CD4-positive, alpha-beta T cell treated with Interleukin-15 for 1 hour (primary cell): Measurements from ENCODE around the gene MYH4.

Experiments used
- DNase-seq: peaks from one replicate; pipeline ENCODE4 v3.0.0-alpha.2; 2020

The MYH4 gene

GRCh38 chr17:10469459-10469858 is at the start of gene MYH4:
Gene MYH4 (minus strand): TSS chr17:10469559. CDS start chr17:10466745, 2,814 bp downstream.
- no peak for DNase-seq

- no peak for DNase-seq
Measured at GRCh38 chr17:10518271-10519037, 49.1 kb upstream of the MYH4 start, which contains the start of gene MYH1. Gene MYH1 (minus strand): TSS chr17:10518542. CDS start chr17:10516642, 1,900 bp downstream.

DNA sequence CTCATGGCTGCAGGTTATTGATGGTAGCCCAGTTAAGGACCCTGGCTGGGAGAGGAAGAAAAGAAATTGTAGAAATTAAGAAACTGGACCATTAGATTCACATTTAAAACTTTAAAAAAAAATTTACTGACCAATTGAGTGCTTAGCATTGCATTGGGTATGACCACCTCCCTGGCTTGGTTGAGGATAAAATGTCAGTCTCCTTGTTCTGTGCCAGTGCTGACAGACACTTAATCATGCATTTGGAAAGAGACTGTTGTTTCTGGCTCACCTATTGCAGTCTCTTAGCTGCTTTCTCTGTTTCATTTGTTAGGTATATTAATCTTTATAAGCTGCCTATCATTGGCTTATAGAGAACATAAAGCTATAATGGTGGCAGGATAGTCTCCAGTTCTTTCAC is 47.3 kb upstream of the MYH4 start:
- DNase-seq: no peak

GRCh38 chr17:10516065-10516464 is 46.7 kb upstream of the MYH4 start:
- DNase-seq: no peak

- DNase-seq: no peak
Measured at GRCh38 chr17:10513299-10514067, 44.1 kb upstream of the MYH4 start.

DNA sequence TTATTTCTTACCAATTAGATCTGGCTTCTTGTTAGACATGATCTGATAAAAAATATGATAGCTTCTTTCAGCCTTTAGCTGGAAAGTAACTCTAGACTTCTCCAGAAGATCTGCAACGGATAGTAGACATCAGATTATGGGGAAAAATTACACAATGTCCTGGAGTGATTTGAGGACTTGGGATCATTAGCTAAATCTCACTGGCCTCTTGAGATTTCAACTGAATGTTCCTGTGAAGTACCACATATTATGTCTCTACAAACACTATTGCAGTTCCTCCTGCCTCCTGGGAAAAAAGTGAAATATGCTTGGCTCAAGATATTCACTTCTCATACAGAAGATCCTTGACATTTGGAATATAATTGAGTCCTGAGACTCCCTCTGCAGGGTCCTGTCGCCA is 43.5 kb upstream of the MYH4 start:
- DNase-seq: no peak

DNA sequence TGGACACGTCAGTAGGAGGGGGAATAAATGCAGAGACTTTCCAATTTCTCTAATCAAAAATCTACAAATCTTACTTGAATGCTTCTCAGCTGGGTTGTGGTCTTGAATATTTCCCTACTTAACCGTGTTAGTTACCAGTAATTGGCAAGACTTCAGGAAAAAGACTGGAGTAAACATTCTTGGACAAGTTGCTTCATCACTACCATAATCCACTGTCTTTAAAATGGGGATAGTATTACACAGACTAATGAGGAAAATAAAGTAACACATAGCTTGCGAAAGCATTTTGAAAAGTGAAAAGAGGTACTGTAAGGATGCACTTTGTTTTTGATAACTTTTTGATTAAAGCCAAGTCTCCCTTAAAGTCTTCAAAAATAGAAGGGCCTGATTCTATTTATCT is 30.6 kb upstream of the MYH4 start:
- DNase-seq: no peak

DNA sequence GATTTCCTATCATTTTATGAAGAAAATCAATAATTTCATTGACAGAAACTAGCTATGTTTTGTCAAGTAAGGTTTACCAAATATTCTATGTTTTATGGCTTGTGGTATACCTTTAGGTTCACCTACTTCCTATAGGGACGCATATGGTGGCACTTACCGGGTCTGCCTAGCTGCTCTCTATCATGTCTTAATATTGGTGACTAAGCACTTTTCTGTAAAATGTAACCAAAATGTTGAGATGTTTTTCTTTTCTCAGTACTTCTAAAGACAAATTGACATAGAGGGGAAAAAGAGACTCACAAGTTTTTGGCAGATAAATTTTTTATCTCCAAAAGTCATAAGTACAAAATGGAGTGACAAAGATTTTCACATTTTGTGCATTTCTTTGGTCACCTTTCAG is 22.6 kb upstream of the MYH4 start:
- no peak for DNase-seq

- no peak for DNase-seq
Measured at GRCh38 chr17:10482252-10482651, 12.9 kb upstream of the MYH4 start.

DNA sequence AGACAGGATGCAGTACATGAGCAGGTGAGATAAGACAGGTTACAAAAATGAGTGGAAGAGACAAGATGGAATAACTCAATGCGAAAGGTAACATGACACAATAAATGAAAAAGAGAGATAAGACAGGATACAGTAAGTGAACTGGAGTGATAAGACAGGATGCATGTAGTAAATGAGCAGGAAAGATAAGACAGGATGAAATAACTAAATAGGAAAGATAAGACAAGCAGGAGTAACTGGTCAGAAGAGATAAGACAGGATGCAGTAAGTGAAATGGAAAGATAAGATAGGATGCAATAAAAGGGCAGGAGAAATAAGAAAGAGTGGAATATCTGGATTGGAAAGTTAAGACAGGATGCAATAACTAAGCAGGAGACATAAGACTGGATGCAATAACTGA is 8.3 kb upstream of the MYH4 start:
- DNase-seq: no peak

GRCh38 chr17:10474536-10474935 is 5.2 kb upstream of the MYH4 start:
- DNase-seq: no peak

DNA sequence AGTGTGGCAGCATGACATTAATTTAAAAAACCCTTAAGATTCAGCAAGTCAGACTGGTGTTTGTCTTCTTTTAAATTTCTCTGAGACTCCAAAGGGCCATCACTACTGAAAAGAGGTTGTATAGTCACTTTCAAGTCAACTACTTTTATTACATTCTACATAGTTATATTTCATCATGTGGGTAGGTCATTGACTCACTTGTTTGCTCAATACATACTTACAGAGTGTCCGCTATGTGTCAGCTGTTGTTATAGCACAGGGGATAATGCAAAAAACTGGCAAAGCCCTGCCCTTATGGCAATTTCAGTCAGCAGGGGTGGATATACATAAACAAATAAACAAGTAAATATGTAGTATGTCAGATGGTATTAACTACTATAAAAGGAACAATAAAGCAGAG is 2.5 kb upstream of the MYH4 start:
- DNase-seq: no peak

GRCh38 chr17:10463402-10463801 is 6.0 kb downstream of the MYH4 start:
- no peak for DNase-seq

DNA sequence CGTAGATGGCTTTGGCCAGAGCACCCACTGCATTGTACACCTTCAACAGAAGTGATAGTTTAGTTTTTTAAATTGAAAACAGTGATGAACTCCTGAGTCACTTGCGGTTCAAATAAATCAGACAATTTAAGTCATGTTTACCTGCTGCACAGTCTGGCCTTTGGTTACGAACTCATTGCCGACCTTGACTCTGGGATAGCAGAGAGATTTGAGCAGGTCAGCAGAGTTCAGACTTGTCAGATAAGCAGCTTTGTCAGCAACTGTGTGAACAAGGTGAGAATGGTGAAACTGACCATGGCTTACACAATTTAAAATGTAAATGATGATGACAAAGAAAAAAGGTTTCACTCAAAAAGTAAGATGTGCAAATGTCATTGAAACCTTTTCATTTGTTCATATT is 9.3 kb downstream of the MYH4 start:
- no peak for DNase-seq

DNA sequence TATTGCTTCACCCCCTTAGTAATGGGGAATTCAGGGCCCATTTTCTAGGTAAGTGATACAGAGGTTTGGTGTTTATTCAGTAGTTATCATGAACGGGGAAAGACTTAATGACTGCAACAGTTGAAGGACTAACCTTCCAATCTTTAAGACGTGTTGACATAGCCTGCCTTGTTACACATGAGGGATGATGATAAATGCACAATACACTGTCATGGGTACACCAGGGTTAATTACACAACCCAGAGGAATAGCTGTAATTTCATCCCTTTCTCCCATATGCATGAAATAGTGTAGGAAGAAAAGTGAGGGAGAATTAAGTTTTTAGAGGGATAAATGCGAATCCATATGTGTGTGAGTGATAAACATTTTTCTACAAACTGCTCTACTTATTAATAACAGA is 10.7 kb downstream of the MYH4 start:
- no peak for DNase-seq

DNA sequence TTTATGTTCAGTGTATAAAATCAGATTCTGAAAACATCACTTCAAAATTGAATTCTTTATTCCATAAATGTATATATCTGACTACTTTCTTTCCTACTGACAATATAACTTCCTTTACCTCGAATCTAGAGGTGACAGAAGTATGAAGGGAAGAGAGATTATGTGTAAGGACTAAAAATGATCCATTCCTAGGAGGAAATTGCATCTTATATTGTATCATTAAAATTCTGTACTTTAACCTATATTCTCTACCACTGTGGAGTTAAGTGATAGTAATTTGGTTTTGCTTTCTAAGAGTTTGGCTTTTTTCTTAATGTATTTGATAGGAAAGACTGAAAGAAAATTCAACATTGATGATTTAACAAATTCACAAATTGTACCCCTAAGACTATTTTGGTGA is 11.4 kb downstream of the MYH4 start:
- DNase-seq: no peak

DNA sequence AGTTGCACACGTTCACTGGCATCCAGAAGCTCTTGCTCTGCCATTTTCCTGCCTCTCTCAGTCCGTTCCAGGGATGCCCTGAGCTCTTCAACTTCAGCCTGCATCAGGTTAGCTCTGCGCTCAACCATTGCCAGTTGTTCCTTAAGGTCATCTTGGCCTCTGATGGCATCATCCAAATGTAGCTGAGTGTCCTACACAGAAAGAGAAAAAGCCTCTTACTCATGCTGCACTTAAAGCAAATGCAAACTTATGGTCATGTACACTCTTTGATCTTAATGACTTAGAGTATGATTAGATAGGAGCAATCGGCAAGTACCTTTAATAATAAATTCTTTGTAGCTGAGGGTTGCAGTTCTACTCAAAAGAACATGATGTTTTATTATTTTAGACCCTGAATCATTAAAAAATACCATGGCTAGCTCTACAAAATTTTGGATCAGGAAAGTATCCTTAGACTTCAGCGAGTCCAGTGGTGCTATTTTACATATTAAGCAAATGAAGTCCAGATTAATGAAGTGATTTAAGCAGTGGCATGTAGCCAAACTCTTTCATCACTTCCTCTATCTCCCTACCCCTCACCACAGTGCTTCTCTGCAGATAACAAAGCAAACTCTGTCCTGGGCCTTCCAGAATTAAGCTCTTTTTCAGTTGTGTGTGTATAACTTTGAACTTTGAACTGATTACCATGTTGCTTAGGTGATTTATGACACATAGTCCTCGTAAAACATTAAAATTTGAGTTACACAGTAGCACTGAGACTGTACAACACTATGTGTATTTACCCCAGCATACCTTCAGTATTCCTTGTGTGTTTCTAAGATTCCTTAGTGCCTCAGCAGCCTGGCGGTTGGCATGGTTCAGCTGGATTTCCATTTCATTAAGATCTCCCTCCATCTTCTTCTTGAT is 22.1 kb downstream of the MYH4 start:
- DNase-seq: no peak

DNA sequence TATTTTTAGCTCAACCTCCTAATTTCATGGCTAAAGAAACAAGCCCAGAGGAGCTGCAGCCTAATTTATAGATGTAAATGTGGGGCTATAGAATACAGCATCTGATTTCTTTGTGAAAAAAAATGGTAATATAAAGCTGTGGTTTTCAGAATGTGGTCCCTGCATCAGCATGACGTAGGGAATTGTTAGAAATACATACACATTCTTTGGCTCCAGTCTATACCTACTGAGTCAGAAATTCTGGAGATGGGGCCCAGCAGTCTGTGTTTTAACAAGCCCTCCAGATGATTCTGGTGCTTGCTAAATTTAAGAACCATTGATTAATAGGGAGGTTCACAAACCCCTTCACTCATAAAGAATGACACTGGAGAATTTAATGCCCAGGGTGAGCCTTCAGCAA is 29.5 kb downstream of the MYH4 start:
- no peak for DNase-seq

DNA sequence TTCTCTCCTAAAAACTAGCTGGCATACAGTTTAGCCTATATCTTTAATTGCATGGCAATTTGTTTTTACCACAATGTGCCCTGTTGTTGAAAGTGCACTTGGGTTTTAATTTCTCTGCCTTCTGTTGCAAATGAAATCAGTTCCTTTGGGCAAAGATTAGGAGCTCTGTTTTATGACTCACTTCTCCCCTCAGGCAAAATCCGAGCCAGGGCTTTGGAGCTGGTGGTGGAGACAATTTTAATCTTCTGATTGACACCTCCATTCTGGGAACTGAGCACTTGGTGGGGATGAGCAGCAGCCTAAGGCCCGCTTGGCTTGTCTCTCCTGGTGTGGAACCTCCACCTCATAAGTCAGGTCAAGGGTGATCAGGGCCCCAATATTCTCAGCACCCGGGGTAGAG is 34.3 kb downstream of the MYH4 start:
- DNase-seq: no peak

DNA sequence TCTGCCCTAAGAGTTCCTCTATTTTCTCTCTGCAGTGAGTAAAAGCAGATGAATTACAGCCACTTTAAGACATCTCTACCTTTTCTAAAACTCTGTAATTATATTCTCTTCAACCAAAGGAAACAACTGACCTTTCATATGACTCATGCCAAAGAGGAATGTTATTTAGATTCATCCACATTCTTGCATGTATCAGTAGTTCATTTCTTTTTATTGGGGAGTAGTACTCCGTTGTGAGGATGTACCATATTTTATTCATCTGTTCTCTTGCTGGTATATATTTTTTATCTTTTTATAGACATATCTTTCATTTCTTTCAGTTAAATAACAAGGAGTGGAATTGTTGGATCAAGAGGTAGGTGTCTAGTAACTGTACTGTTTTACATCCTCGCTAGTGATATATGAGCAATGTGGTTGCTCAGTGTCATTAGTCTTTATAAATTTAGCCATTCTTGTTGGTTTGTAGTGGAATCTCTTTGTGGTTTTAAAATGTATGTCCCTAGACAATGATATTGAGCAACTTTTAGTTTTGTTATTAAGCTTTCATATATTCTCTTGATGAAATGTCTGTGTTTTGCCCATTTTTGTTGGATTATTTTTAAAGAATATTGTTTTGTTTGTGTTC is 39.8 kb downstream of the MYH4 start:
- DNase-seq: no peak

GRCh38 chr17:10428781-10429180 is 40.6 kb downstream of the MYH4 start:
- DNase-seq: no peak

DNA sequence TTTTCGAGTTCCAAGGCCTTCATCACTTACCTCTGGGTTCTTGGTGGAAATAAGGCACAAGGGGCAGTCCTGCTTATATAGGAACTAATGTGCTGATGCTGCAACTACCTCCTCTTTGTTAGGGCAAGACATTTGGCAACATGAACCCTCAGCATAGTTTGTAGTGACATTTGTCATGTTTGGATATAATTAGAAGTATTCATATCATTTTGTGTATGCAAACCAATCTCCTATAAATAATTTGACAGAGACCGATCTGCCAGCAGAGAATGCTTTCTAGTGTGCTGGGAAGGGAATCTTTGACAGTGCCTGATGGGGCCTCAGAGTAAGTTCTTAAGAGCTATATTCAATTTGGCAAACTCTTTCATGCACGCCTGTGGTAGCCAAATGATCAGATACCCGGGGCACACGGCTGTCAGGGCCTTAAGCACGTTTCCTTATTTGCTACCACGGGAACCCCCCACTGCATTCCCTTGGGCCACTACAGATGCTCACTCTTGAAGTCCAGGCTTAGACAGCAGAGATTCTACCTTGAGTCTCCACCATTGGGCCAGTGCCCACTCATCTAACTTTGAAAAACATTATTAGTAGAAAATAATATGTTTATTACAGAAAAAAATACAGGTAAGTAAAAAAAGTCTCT is 47.3 kb downstream of the MYH4 start, which contains the start of gene MYH8:
Gene MYH8, minus strand, starts transcription at position 51 of the 643 bp plus-strand sequence. CDS start 1,723 bp downstream, outside the sequence.
- no peak for DNase-seq
